Left lobe of liver (tissue), 2 donors: ENCODE results near the gene CFAP251. TPM values are rescaled to one million over a fixed set of nuclear protein-coding genes. Genes with fewer than 3 reads are reported as not detected.
"Not testable (repeated sequence)": the region's sequence is repeated elsewhere in the genome, so short reads cannot be mapped to it uniquely, and the experiment has no call there.

ENCODE experiments used
- ATAC-seq: fragments of 200-7000 bp; cut with Tn5 transposase; one replicate; pipeline ENCODE4 v1.9.1; 2020; ENCODE audit warnings: mild to moderate bottlenecking, moderate library complexity
- DNase-seq: peaks from one replicate; pipeline ENCODE4 v3.0.0-alpha.2; 2020; ENCODE audit warnings: low spot score
- total RNA-seq: library from RNA; stranded (reverse); gene quantifications from one replicate; pipeline ENCODE4 v1.2.1, GENCODE V29; 2021
- donor health status: DM: no; HTN: no; CAD: no; lungs with moderate emphysema.
- donor health status: DM: no; HTN: yes; CAD: no.

The CFAP251 gene, protein sequence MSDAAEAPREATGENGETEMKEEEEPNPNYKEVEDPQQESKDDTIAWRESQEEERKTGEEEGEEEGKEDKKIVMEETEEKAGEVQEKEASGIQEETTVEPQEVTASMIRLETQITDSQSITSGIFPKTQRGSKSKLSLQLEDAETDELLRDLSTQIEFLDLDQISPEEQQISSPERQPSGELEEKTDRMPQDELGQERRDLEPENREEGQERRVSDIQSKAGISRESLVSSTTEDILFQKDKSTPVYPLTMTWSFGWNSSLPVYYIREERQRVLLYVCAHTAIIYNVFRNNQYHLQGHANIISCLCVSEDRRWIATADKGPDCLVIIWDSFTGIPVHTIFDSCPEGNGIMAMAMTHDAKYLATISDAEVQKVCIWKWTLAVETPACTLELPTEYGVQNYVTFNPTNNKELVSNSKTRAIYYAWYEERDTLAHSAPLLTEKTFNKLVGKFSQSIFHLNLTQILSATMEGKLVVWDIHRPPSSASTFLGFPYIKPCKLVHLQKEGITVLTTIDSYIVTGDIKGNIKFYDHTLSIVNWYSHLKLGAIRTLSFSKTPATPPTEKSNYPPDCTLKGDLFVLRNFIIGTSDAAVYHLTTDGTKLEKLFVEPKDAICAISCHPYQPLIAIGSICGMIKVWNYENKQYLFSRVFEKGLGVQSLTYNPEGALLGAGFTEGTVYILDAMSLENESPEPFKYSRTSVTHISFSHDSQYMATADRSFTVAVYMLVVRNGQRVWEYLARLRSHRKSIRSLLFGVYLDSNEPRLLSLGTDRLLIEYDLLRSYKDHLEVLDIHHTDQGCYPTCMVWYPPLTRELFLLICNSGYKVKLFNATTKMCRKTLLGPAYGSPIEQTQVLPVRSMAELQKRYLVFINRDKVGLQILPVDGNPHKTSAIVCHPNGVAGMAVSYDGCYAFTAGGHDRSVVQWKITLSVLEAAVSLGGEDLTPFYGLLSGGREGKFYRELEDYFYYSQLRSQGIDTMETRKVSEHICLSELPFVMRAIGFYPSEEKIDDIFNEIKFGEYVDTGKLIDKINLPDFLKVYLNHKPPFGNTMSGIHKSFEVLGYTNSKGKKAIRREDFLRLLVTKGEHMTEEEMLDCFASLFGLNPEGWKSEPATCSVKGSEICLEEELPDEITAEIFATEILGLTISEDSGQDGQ
- 2.2 TPM for total RNA-seq

DNA sequence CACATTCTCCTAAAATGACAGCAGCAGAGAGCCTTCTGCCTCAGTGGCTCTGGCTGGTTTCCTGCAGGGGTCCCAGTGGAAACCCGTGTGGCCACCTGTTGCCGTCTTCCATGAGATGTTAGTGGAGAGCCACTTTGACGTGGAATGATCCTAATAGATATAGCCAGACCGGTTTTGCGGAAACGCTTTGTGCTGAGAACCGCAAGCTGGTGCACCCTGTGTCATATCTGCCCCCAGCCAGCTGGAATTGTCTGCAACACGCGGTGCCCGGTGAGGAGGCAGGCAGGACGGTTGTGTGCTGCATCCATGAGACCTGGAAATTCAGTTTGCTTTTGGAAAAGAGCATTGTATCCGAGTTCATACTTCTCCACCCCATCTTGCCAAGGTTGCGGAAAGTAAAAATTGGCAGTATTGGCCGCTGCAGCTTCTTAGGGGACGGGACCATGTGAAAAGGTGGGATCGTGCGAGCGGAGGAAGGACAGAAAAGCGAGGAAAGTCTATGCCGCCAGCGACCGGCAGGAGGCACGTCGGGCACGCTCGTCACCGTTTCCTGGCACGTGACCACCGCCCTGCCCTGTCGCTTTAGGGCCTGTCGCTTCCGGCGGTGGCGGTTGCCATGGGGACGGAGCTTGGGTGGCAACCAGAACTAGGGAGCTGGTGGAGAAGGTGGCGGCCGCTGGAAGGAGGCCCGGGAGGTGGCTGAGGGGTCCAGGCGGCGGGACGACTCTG, at the start of gene CFAP251:
Gene CFAP251 (plus strand): TSS at position 643 of the 729 bp plus-strand sequence. CDS start 2,714 bp downstream, outside the sequence.
- DNase-seq (peak; percentile 98), ATAC-seq (peak; percentile 99)

DNA sequence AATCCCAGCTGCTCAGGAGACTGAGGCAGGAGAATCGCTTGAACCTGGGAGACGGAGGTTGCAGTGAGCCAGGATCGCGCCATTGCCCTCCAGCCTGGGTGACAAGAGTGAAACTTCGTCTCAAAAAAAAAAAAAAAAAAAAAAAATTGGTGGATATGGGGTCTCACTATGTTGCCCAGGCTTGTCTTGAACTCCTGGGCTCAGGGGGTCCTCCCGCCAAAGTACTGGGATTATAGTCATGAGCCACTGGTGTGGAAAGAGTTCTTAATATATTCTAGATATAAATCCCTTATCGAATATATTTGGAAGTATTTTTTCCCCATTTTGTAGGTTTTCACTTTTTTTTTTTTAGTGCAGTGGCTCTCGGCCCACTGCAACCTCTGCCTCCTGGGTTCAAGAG, 49.2 kb upstream of the CFAP251 start:
- ATAC-seq, DNase-seq: not testable (repeated sequence)

DNA sequence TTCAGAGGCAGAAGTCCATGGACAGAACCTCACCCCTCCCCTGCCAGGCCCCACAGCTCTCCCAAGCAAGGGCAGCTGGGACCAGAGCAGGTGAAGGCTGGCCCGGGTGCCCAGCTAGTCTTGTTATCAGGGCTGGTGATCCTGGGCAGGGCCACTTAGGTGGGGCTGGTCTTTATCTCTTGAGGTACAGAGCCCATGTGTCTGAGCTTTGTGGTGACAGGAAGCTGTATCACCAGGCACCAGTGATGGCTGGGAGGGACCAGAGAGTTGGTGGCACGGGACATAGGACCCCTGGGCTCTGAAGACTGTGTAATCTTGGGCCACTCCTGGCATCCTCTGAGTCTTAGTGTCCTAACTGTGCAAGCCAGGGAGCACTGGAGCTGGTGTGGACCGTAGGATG, 46.9 kb upstream of the CFAP251 start:
- ATAC-seq (no peak), DNase-seq (no peak)

DNA sequence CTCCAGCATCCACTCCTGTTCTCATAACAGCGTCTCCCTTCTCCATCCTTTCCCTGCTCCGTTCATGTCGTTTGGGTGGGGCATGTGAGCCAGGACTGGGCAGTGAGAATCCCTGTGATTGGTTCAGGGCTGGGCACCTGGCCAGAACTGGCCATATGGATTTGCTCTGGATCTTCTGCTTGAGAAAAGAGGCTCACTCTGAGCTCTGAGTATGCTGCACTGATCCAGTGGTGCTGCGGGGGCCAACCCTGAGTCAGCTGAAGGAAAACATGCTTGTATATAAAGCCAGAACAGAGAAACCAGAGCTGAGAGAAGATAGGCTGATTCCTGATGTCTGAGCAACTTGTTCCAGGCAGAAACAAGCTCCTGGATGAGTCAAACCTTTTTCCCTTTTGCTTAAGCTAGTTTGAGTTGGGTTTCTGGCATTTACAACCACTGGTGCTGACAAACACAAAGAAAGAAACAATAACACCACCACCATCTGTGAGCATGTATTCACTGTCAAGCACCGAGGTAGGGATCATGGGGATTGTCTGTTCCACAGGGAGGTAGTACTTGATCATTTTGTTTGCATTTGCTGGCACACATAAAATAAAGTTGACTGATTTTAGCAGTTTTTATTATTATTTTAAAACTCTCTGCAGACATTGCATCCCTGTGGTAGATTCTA, 45.7 kb upstream of the CFAP251 start:
- DNase-seq (no peak), ATAC-seq (no peak)

DNA sequence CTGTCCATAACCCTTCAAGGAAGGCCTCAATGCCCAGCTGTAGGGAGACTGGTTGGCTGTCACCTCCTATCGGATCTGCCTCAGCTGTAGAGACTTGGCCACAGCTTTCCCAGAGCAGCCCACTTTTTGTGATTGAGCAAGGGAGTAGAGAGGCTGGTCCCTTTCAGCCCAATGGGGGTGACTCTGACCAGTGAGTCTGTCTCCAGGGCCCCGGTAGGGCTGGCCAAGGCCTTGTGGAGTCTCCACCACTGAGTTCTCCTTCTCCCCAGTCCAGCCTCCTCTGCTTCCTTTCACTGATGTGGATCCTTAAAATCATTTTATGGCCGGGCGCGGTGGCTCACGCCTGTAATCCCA, 45.2 kb upstream of the CFAP251 start:
- no peak for DNase-seq

DNA sequence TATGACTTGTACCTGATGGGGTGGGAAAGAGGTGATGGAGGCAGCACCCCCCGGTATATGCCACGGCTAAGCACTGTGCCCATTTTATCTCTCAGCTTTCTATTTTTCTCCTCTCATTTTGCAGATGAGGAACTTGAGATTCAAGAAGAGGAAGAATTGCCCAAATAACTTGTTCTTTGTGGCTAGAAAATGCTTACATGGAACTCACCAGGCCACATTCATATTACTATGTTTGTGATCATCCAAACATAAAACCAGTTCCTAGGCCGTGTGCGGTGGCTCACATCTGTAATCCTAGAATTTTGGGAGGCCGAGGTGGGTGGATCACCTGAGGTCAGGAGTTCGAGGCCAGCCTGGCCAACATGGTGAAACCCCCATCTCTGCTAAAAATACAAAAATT, 44.3 kb upstream of the CFAP251 start:
- no peak for ATAC-seq
- DNase-seq: no peak

More for the DNA sequence above, 45.2 kb upstream of the CFAP251 start:
- ATAC-seq: no peak

DNA sequence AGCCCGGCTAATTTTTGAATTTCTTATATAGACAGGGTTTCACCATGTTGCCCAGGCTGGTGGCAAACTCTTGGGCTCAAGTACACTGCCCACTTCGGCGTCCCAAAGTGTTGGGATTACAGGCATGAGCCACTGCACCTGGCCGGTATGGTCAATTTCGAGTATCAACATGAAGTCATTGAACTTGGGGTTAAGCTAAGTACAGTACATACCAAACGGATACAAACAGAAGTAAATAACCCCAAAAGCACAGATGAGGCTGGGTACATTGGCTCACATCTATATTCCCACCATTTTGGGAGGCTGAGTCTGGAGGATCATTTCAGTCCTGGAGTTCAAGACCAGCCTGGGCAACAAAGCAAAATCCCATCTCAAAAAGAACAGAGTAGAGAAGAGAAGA, 42.8 kb upstream of the CFAP251 start:
- ATAC-seq: peak; percentile 52

DNA sequence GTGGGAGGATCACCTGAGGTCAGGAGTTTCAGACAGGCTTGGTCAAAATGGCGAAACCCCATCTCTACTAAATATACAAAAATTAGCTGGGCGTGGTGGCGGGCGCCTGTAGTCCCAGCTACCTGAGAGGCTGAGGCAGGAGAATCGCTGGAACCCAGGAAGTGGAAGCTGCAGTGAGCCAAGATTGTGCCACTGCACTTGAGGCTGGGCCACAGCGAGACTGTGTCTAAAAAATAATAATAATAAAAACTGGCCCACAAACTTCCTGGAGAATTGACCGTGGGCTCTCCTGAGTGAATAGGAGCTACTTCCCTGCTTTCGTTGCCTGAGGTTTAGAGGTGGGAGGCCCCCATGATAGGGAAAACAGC, 42.3 kb upstream of the CFAP251 start:
- not testable (repeated sequence) for ATAC-seq, DNase-seq

More for the DNA sequence above, 42.8 kb upstream of the CFAP251 start:
- DNase-seq: no peak

DNA sequence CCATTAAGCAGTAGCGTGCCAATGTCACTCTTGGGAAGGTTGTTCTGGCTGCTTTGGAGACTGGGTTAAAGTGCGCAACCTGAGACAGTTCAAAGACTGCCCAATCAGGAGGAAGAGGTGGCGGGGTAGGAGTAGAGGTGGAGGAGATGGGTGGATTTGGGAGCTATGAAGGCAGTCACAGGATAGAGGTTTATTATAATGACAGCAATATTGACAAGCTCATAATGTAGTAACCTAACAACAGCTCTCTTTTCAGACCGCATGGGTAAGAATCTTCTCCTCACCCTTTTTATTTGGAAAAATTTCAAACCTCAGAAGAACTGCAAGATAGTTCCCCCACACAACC, 35.1 kb upstream of the CFAP251 start:
- ATAC-seq (peak; percentile 91), DNase-seq (peak; percentile 64)

DNA sequence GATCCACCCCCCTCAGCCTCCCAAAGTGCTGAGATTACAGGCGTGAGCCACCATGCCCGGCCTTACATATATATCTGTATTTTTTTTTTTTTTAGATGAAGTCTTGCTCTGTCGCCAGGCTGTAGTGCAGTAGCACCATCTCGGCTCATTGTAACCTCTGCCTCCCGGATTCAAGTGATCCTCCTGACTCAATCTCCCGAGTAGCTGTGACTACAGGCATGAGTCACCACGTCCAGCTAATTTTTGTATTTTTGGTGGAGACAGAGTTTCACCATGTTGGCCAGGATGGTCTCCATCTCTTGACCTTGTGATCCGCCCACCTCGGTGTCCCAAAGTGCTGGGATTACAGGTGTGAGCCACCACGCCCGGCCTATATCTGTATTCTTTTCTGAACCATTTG, 33.3 kb upstream of the CFAP251 start:
- not testable (repeated sequence) for ATAC-seq, DNase-seq

DNA sequence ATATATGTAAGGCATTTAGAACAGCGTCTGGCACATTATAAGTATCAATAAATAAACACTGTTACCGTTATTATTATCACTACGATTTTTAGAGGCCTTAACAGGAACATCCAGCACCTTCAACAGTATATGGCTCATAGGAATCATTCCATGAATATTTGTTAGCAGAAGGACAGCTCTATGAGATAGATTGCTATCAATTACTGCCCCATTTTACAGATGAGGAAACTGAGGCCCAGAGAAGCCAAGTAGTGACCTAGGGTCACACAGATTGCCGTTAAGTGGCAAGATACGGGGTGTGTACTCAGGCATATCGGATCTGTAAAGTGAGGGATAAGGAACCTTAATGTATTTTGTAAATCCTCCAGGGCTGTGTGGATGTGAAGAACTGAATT, 30.3 kb upstream of the CFAP251 start:
- ATAC-seq: no peak

DNA sequence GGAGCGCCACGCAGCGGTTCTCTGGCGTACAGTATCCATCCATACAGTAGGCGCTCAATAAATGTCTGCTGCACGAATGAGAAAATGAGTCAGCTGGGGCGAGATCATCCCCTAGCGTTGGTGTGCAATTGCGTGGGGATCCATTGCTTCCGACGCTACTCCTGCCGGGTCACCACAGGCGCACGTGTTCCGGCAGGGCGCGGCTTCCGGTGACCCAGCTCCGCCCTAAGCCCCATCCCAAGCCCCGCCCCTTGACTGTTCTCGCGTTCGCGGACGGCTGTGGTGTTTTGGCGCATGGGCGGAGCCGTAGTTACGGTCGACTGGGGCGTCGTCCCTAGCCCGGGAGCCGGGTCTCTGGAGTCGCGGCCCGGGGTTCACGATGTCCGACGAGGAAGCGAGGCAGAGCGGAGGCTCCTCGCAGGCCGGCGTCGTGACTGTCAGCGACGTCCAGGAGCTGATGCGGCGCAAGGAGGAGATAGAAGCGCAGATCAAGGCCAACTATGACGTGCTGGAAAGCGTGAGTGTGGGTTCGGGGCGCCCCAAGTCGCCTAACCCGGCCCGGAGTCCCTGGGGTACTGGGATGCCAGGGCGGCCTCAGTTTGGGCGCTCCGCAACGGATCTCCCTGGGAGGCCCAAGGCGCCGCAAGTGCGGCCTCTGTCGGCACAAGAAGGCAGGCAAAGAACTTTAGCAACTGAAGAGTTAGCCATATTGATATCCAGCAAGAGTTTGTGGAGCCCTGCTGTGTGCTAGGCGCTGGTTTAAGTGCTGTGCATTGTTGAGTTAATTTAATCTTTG, 29.7 kb upstream of the CFAP251 start, which contains the start of gene PSMD9:
Gene PSMD9 (plus strand): TSS at position 313 of the 796 bp plus-strand sequence. CDS start 67 bp downstream, at position 380.
- ATAC-seq (peak; percentile 96), DNase-seq (peak; percentile 99)

More for the DNA sequence above, 30.3 kb upstream of the CFAP251 start:
- DNase-seq: no peak

DNA sequence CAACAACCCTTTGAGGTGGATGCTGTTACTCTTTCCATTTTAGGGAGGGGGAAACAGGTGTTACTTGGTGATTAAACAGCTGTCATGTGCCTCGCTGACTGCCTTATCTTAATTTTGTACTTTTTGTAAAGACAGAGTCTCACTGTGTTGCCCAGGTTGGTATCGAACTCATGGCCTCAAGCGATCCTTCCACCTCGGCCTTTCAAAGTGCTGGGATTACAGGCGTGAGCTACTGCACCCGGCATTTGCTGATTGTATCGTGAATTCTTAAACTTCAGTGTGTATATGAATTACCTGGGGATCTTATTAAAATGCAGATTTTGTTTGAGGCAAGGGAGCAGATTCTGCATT, 29.1 kb upstream of the CFAP251 start:
- no peak for ATAC-seq
- no peak for DNase-seq

DNA sequence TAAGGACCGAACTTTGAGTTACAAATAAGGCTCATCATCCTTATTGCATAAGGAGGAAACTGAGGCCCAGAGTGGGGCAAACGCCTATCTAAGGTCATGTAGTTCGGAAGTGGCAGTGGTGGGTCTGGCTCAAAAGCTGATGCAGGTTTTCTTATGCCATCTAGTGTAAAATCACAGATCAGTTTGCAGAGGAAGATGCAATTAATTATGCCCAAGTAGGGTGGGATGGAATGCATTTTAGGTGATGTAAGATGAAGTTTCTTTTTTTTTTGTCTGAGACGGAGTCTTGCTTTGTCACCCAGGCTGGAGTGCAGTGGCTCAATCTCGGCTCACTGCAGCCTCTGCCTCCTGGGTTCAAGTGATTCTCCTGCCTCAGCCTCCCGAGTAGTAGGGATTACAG, 28.7 kb upstream of the CFAP251 start:
- DNase-seq, ATAC-seq: not testable (repeated sequence)

DNA sequence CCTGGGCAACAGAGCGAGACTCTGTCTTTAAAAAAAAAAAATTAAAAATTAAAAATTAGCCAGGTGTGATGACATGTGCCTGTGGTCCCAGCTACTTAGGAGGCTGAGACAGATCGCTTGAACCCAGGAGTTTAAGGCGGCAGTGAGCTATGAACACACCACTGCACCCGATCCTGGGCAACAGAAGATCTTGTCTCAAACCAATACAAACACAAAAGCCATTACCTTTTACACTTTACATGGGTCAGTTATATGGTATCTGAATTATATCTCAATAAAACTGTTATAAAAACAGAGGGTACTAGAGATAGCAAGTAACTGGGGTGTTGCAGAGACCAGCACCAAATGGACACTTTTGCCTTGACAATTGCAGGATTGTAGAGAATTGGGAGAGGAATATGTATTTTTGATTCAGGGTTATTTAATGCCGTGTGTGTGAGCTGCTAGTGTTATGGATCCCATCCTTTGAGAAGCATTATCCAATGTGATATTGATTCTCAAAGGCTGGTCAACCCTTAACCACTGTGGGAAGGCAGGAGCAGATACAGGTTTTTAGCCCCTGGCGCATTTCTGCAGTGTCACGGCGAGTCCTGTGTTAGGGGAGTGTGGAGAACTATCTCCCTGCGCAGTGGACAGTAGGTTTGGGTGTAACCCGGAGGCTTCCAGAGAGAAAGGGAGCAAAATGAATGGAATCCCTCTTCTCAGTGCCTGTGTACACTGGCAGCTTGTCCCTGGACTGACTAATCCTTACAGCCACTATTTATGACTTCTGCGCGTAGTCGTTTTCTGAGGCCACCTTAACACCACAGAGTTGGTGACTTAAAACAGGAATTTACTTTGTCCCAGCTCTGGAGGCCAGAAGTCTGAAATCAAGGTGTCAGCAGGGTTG, 25.5 kb upstream of the CFAP251 start:
- no peak for DNase-seq
- no peak for ATAC-seq

DNA sequence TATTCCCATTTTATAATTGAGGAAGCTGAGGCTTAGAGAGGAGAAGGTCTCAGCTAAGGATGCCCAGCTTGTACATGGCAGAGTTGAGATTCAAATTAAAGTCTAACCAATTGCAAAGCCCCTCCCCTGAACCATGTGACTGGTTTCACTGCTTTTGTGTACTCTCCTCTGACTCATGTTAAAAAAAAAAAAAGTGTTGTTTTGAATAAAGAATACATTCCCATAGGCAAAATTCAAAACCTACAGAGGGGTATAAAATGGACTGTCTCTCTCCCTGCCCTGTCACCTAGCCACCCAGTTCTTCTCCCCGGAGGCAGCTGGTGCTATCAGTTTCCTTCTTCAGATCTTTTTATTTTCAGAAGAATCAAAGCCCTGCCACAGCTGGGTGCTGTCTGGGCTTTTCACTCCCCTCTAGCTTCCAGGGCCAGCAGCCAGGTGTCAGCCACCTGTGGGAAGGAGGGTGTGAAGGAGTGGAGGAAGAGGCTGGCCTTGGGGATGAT, 24.4 kb upstream of the CFAP251 start:
- DNase-seq: no peak
- ATAC-seq: peak; percentile 67

DNA sequence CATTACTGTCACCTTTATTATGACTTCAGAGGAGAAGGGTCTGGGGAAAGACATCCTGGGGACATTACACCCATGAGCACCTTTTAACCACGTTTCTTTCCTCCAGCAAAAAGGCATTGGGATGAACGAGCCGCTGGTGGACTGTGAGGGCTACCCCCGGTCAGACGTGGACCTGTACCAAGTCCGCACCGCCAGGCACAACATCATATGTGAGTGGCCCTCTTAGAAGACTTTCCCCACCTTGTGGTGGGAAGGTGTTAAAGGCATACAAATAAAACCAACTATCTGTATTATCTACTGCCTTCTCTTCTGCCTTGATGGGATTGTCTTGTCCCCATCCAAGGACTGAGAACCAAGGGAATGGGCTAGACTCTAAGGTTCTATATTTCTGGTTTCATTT, 23.8 kb upstream of the CFAP251 start:
- peak; percentile 30 for ATAC-seq
- DNase-seq: no peak

DNA sequence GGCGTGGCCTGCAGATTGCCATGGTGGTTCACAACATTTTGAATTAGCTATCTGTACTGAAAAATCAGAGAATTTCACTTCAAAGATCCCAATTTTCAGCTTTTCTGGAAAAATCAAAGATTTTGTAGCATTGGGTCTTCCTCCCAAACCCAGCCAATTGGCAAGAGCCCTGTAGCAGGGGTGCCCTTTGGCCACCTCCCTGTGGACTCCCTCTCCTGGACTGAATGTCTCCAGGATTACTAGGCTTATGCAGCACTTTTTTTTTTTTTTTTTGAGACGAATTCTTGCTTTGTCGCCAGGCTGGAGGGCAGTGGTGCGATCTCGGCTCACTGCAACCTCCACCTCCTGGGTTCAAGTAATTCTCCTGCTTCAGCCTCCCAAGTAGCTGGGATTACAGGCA, 20.1 kb upstream of the CFAP251 start:
- DNase-seq: no peak
- ATAC-seq: peak; percentile 72
